Cardiac fibroblast (primary cell): ENCODE measurements around the gene KERA.

Experiments used
- DNase-seq, 2 donors: peaks; one replicate each; pipeline versions ENCODE4 v3.0.0 to v3.0.0-alpha.2; 2010; ENCODE audit warnings: low read depth in 2 of 2
- H3K4me3 ChIP-seq, 2 donors: replicated peaks in 1 of 2; 1 replicate in 1 of 2; 2 replicates in 1 of 2; pipeline ENCODE4 v1.5.1; 2011; ENCODE audit warnings: low read depth in 2 of 2, low read length in 2 of 2, mild to moderate bottlenecking in 2 of 2, moderate library complexity in 1 of 2
- TF ChIP-seq, protein P1 (sequence below): IDR thresholded peaks from one replicate; pipeline ENCODE4 v1.5.1; 2011; ENCODE audit warnings: low read depth, mild to moderate bottlenecking, low read length, inconsistent platforms

The KERA gene

GRCh38 chr12:91044586-91044985 is 13.2 kb downstream of the KERA start:
- H3K4me3 ChIP-seq = no peak overlapping the region
- TF ChIP-seq, protein P1, sequence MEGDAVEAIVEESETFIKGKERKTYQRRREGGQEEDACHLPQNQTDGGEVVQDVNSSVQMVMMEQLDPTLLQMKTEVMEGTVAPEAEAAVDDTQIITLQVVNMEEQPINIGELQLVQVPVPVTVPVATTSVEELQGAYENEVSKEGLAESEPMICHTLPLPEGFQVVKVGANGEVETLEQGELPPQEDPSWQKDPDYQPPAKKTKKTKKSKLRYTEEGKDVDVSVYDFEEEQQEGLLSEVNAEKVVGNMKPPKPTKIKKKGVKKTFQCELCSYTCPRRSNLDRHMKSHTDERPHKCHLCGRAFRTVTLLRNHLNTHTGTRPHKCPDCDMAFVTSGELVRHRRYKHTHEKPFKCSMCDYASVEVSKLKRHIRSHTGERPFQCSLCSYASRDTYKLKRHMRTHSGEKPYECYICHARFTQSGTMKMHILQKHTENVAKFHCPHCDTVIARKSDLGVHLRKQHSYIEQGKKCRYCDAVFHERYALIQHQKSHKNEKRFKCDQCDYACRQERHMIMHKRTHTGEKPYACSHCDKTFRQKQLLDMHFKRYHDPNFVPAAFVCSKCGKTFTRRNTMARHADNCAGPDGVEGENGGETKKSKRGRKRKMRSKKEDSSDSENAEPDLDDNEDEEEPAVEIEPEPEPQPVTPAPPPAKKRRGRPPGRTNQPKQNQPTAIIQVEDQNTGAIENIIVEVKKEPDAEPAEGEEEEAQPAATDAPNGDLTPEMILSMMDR = no peak
- DNase-seq = no peak

DNA sequence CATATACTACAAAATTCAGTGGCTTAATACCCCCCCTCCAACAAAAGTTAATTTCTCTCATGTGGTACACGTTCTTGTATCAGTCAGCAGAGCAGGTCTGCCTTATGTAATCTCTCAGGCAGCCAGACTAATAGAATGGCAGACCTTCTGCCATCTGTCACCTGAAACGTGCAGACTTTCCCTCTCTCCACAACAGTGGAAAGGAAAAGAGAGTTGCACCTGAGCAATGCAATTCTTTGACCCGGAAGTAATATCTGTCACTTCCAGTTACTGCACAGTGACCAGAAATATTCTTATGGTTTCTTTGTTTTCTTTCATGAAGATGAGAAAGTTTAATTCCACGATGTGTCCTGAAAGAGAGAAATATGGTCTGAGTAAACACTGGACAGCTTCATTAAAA is 14.4 kb downstream of the KERA start:
- TF ChIP-seq, protein P1 = no peak
- no peak overlapping the region for H3K4me3 ChIP-seq
- no peak for DNase-seq

GRCh38 chr12:91040096-91040755 is 17.6 kb downstream of the KERA start:
- peak; percentile 3 to 14 for DNase-seq
- TF ChIP-seq, protein P1 = no peak
- H3K4me3 ChIP-seq = no peak overlapping the region

GRCh38 chr12:91037276-91037675 is 20.5 kb downstream of the KERA start:
- DNase-seq = no peak

GRCh38 chr12:91033251-91033650 is 24.6 kb downstream of the KERA start:
- TF ChIP-seq, protein P1 = no peak

More at GRCh38 chr12:91037276-91037675, 20.5 kb downstream of the KERA start:
- TF ChIP-seq, protein P1 = no peak
- no peak overlapping the region for H3K4me3 ChIP-seq

DNA sequence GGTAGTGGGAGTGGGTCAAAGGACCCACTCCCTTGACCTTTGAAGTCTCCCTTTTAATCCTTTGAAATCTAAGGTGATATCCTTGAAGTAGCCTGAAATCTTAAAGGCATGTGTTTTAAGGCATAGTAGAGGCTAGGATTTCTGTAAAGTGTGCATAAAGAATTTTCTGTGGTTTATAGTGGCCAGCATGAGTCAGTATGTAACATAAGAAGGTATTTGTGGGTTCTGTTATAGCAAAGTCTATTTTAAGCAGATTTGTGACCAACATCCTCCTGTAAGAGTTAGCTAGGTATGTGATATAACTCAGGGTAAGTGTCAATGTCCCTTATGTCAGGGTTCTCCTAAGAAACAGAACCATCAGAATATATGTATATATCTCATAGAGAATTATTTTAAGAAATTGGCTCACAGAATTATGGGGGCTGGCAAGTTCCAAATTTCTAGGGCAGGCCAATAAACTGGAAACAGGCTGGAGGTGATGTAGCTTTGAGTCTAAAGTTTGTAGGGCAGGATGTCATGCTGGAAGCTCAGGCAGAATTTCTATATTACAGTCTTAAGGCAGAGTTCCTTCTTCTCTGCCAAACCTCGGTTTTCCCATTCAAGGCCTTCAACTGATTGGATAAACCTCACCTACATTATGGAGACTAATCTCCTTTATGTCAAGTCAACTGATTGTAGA is 34.4 kb downstream of the KERA start:
- DNase-seq = peak; percentile 40 to 77
- TF ChIP-seq, protein P1 = no peak
- H3K4me3 ChIP-seq = no peak overlapping the region

More at GRCh38 chr12:91033251-91033650, 24.6 kb downstream of the KERA start:
- no peak overlapping the region for H3K4me3 ChIP-seq
- DNase-seq = no peak
